Caco-2 (cell line): Measurements from ENCODE around the gene VMAC. TPM values are rescaled to one million over a fixed set of nuclear protein-coding genes. Genes with fewer than 3 reads are reported as not detected.

Experiments
- BruUV-seq: library from RNA; stranded (reverse); fragments of 400-500 nt; replicated peaks from 2 replicates; lab custom pipeline; 2021; lab: Mats Ljungman, UMichigan
- CTCF ChIA-PET: fragments of 300-600 bp; sonication (Branson Sonifier 250); formaldehyde crosslinking; loops from one replicate; lab custom pipeline; 2022; ENCODE audit warnings: antibody characterized with exemption; lab: Charles Lee
- POLR2A ChIA-PET: fragments of 300-600 bp; sonication (Branson Sonifier 250); formaldehyde crosslinking; loops from one replicate; lab custom pipeline; 2022; ENCODE audit warnings: antibody characterized with exemption; lab: Charles Lee
- DNase-seq, 2 experiments: peaks; one replicate each; pipeline versions ENCODE4 v3.0.0 to v3.0.0-alpha.2; 2020 to 2022
- H3K27me3 ChIP-seq: replicated peaks from 2 replicates; pipeline ENCODE4 v1.6.0; 2011; ENCODE audit warnings: low read length; ENCODE audit not compliant: control insufficient read depth, insufficient read depth
- H3K36me3 ChIP-seq: 2 replicates; pipeline ENCODE4 v1.5.1; 2011; ENCODE audit warnings: low read length; ENCODE audit not compliant: control insufficient read depth, insufficient read depth
- H3K4me1 ChIP-seq: fragments of 250-450 bp; sonication (Bioruptor Pico); 2 replicates; pipeline ENCODE4 v1.5.1; 2020; ENCODE audit warnings: mild to moderate bottlenecking
- H3K4me3 ChIP-seq: 2 replicates; pipeline ENCODE4 v1.5.1; 2011; ENCODE audit warnings: low read depth, mild to moderate bottlenecking, control low read depth, low read length
- H3K9me3 ChIP-seq: fragments of 250-450 bp; sonication (Bioruptor Pico); 2 replicates; pipeline ENCODE4 v1.5.1; 2020; ENCODE audit warnings: mild to moderate bottlenecking, moderate library complexity
- H3K27ac Mint-ChIP-seq: one replicate; pipeline ENCODE4 v1.8.0; 2022; ENCODE audit warnings: mixed read lengths; ENCODE audit not compliant: unreplicated experiment
- H3K27me3 Mint-ChIP-seq: one replicate; pipeline ENCODE4 v1.8.0; 2022; ENCODE audit warnings: mixed read lengths; ENCODE audit not compliant: insufficient read depth, unreplicated experiment
- H3K36me3 Mint-ChIP-seq: one replicate; pipeline ENCODE4 v1.8.0; 2022; ENCODE audit warnings: mild to moderate bottlenecking, mixed read lengths; ENCODE audit not compliant: insufficient read depth, unreplicated experiment
- H3K4me1 Mint-ChIP-seq: one replicate; pipeline ENCODE4 v1.8.0; 2022; ENCODE audit warnings: low read depth, mixed read lengths; ENCODE audit not compliant: unreplicated experiment
- H3K4me3 Mint-ChIP-seq: one replicate; pipeline ENCODE4 v1.8.0; 2022; ENCODE audit warnings: mild to moderate bottlenecking, moderate library complexity, mixed read lengths; ENCODE audit not compliant: unreplicated experiment
- H3K9me3 Mint-ChIP-seq: one replicate; pipeline ENCODE4 v1.8.0; 2022; ENCODE audit warnings: mixed read lengths; ENCODE audit not compliant: unreplicated experiment
- intact Hi-C: fragments of 100-400 bp; cut with micrococcal nuclease; formaldehyde crosslinking; loops from one replicate; pipeline ENCODE4 v1.10.0; 2022; ENCODE audit not compliant: unreplicated experiment
- total RNA-seq: library from RNA; stranded (reverse); gene quantifications from 2 replicates; pipeline ENCODE4 v1.2.3, GENCODE V29; 2022
- TF ChIP-seq, protein P1 (sequence below), 2 experiments: fragments of 200-600 bp in 1 of 2; IDR thresholded peaks; 1 replicate in 1 of 2; 2 replicates in 1 of 2; pipeline versions ENCODE4 v1.5.1 to v1.8.0; 2011 to 2022; ENCODE audit warnings: antibody characterized with exemption in 1 of 2, control low read depth in 1 of 2, inconsistent platforms in 1 of 2, low read depth in 1 of 2, low read length in 1 of 2, mild to moderate bottlenecking in 1 of 2, moderate library complexity in 1 of 2; ENCODE audit not compliant: insufficient read depth in 1 of 2, severe bottlenecking in 1 of 2, unreplicated experiment in 1 of 2

VMAC gene
- total RNA-seq, 1 experiment from 2014 or later, result 4.8 TPM

DNA sequence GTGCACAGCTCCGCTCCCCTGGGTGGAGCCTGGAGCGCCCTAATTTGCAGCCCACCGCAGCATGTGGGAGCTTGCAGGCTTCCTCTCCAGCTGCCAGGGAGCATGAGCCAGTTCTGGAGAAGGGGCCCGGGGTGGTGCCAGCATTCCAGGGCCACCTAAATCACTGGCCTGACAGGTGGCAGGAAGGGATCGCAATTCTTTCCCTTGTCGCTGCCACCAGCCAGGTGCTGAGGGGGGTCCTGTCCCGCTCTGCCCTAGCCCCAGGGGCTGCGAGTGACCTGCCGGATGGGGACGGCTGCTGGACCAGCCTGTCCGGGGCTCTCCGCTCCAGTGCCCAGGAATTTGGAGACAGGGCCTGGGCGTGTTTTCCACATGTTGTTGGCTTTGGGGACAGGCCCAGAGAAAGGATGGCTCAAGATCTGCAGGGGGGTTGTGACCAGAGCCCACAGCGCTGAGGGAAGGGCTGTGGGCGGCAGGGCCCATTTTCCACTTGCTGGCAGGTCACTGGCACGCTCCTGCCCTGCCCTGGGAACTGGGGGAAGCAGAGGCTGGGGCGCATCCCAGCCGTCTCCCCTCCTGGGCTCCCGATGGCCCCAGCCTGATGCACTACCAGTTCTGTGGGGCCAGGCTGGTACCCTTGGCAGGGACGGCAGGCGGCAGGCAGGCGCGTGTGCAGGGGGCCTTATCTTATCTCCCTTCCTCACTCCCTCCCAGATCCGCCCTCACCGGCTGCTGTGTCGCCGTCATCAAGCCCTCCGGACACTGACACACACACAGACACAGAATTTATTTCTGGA, 10.6 kb upstream of the VMAC start:
- Mint-ChIP-seq H3K4me1 (peaks cover 9% of the 10 kb centered on the region), H3K4me3 (no peak overlapping the region), H3K9me3 (no peaks in the 10 kb centered on the region), H3K36me3 (peaks cover 38% of the 10 kb centered on the region), H3K27ac (no peak overlapping the region), H3K27me3 (no peaks in the 10 kb centered on the region)
- Histone ChIP-seq H3K9me3 (no peaks in the 10 kb centered on the region), H3K4me1 (peaks cover 5% of the 10 kb centered on the region; the same call in 1 of the 2 replicates), H3K4me3 (no peak overlapping the region), H3K27me3 (no peaks in the 10 kb centered on the region), H3K36me3 (no peaks in the 10 kb centered on the region; the same call in 1 of the 2 replicates)
- POLR2A ChIA-PET, result no interaction called here
- intact Hi-C loops, result loop anchor here (2.0 kb wide), 1 partner anchor 89 kb away; the partner anchor contains the start of gene NRTN
- CTCF ChIA-PET, result interaction anchor here (0.8 kb wide), 1 partner anchor 90 kb away, joined by 6 read pairs; no protein-coding TSS in a partner anchor
- no TSS peak for BruUV-seq
- TF ChIP-seq, protein P1, sequence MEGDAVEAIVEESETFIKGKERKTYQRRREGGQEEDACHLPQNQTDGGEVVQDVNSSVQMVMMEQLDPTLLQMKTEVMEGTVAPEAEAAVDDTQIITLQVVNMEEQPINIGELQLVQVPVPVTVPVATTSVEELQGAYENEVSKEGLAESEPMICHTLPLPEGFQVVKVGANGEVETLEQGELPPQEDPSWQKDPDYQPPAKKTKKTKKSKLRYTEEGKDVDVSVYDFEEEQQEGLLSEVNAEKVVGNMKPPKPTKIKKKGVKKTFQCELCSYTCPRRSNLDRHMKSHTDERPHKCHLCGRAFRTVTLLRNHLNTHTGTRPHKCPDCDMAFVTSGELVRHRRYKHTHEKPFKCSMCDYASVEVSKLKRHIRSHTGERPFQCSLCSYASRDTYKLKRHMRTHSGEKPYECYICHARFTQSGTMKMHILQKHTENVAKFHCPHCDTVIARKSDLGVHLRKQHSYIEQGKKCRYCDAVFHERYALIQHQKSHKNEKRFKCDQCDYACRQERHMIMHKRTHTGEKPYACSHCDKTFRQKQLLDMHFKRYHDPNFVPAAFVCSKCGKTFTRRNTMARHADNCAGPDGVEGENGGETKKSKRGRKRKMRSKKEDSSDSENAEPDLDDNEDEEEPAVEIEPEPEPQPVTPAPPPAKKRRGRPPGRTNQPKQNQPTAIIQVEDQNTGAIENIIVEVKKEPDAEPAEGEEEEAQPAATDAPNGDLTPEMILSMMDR (IDR thresholded peaks at IDR 0.05; ENCODE audit: insufficient read depth in 1 of 2, low read depth in 1 of 2, low read length in 1 of 2, severe bottlenecking in 1 of 2, unreplicated experiment in 1 of 2), result no peak
- no peak for DNase-seq

- TF ChIP-seq, protein P1 (IDR thresholded peaks at IDR 0.05; ENCODE audit: insufficient read depth in 1 of 2, low read depth in 1 of 2, low read length in 1 of 2, severe bottlenecking in 1 of 2, unreplicated experiment in 1 of 2), result no peak
- ChIA-PET CTCF (no interaction called here), POLR2A (no interaction called here)
- Histone ChIP-seq H3K4me3 (no peak overlapping the region), H3K4me1 (no peaks in the 10 kb centered on the region), H3K36me3 (no peaks in the 10 kb centered on the region; the same call in 1 of the 2 replicates), H3K9me3 (no peaks in the 10 kb centered on the region), H3K27me3 (no peaks in the 10 kb centered on the region)
- peaks cover 35% of the 10 kb centered on the region for H3K36me3 Mint-ChIP-seq
- H3K27me3 Mint-ChIP-seq, result no peaks in the 10 kb centered on the region
- BruUV-seq, result no TSS peak
- H3K4me3 Mint-ChIP-seq, result no peak overlapping the region
- intact Hi-C loops, result no loop called here
- H3K27ac Mint-ChIP-seq, result no peak overlapping the region
- peaks cover 2% of the 10 kb centered on the region for H3K4me1 Mint-ChIP-seq
- H3K9me3 Mint-ChIP-seq, result no peaks in the 10 kb centered on the region
- DNase-seq, result no peak
Measured at GRCh38 chr19:5894704-5895349, 9.8 kb upstream of the VMAC start.

GRCh38 chr19:5895409-5895808, 9.3 kb upstream of the VMAC start:
- intact Hi-C loops, result no loop called here
- Histone ChIP-seq H3K9me3 (no peaks in the 10 kb centered on the region), H3K27me3 (no peaks in the 10 kb centered on the region), H3K4me3 (no peak overlapping the region), H3K36me3 (no peaks in the 10 kb centered on the region; the same call in 1 of the 2 replicates), H3K4me1 (no peaks in the 10 kb centered on the region)
- peaks cover 41% of the 10 kb centered on the region for H3K36me3 Mint-ChIP-seq
- DNase-seq, result no peak
- no peaks in the 10 kb centered on the region for H3K4me1 Mint-ChIP-seq
- BruUV-seq, result no TSS peak
- no peak overlapping the region for H3K4me3 Mint-ChIP-seq
- TF ChIP-seq, protein P1 (IDR thresholded peaks at IDR 0.05; ENCODE audit: insufficient read depth in 1 of 2, low read depth in 1 of 2, low read length in 1 of 2, severe bottlenecking in 1 of 2, unreplicated experiment in 1 of 2), result no peak
- H3K27me3 Mint-ChIP-seq, result no peaks in the 10 kb centered on the region
- no peaks in the 10 kb centered on the region for H3K9me3 Mint-ChIP-seq
- no peak overlapping the region for H3K27ac Mint-ChIP-seq
- ChIA-PET CTCF (no interaction called here), POLR2A (no interaction called here)
